Smooth muscle cell (in vitro differentiated cells): Measurements from ENCODE around the gene PFKFB2. TPM values are rescaled to one million over a fixed set of nuclear protein-coding genes. Genes with fewer than 3 reads are reported as not detected.

ENCODE experiments used
- DNase-seq: peaks from one replicate; lab custom pipeline; 2025; ENCODE audit not compliant: unreplicated experiment; lab: John Stamatoyannopoulos, UW
- H2AFZ ChIP-seq: fragments of 200-600 bp; sonication (generic); 2 replicates; pipeline ENCODE4 v1.6.0; 2016; ENCODE audit warnings: antibody characterized with exemption, low read depth, mild to moderate bottlenecking
- H3F3A ChIP-seq: fragments of 200-600 bp; sonication (generic); 2 replicates; pipeline ENCODE4 v1.6.0; 2017; ENCODE audit warnings: antibody characterized with exemption, low read depth
- H3K27ac ChIP-seq: fragments of 200-600 bp; sonication (generic); 2 replicates; pipeline ENCODE4 v1.5.1; 2016; ENCODE audit warnings: low read depth, mild to moderate bottlenecking
- H3K27me3 ChIP-seq: fragments of 200-600 bp; sonication (generic); 2 replicates; pipeline ENCODE4 v1.6.1; 2016; ENCODE audit warnings: low read depth, mild to moderate bottlenecking
- H3K36me3 ChIP-seq: fragments of 200-600 bp; sonication (generic); 2 replicates; pipeline ENCODE4 v1.5.1; 2016; ENCODE audit warnings: low read depth
- H3K4me1 ChIP-seq: fragments of 200-600 bp; sonication (generic); 2 replicates; pipeline ENCODE4 v1.5.1; 2016; ENCODE audit warnings: low read depth
- H3K4me2 ChIP-seq: fragments of 200-600 bp; sonication (generic); 2 replicates; pipeline ENCODE4 v1.6.0; 2016; ENCODE audit warnings: mild to moderate bottlenecking
- H3K4me3 ChIP-seq: fragments of 200-600 bp; sonication (generic); 2 replicates; pipeline ENCODE4 v1.5.1; 2016; ENCODE audit warnings: mild to moderate bottlenecking
- H3K79me2 ChIP-seq: fragments of 200-600 bp; sonication (generic); 2 replicates; pipeline ENCODE4 v1.6.0; 2016; ENCODE audit warnings: low read depth, mild to moderate bottlenecking
- H3K9ac ChIP-seq: fragments of 200-600 bp; sonication (generic); 2 replicates; pipeline ENCODE4 v1.6.0; 2016; ENCODE audit warnings: low read depth
- H3K9me3 ChIP-seq: fragments of 200-600 bp; sonication (generic); replicated peaks from 2 replicates; pipeline ENCODE4 v1.5.1; 2016; ENCODE audit warnings: low read depth
- H4K20me1 ChIP-seq: fragments of 200-600 bp; sonication (generic); 2 replicates; pipeline ENCODE4 v1.6.0; 2016; ENCODE audit warnings: low read depth
- CTCF ChIP-seq: fragments of 200-600 bp; sonication (generic); IDR thresholded peaks from 2 replicates; pipeline ENCODE4 v1.5.1; 2017; ENCODE audit warnings: borderline replicate concordance, mild to moderate bottlenecking, antibody characterized with exemption; ENCODE audit not compliant: insufficient read depth, poor library complexity, severe bottlenecking
- WGBS: methylation state at CpG from one replicate; pipeline ENCODE4 v1.1.7; 2016; ENCODE audit warnings: low lambda C conversion rate; 5-methylcytosine and 5-hydroxymethylcytosine counted together
- polyA plus RNA-seq: library from polyadenylated mRNA; unstranded; fragments of >200 nt; fragmentation: Nextera tagmentation; extraction: Ambion mirVana; gene quantifications from 2 replicates; pipeline ENCODE4 v1.2.1, GENCODE V29; 2016
- total RNA-seq: library from RNA; depleted of rRNA; stranded (reverse); fragments of >200 nt; gene quantifications from 2 replicates; pipeline ENCODE4 v1.2.3, GENCODE V29; 2014

The PFKFB2 gene
- total and polyA plus RNA-seq, 2 experiments from 2014 or later = 5.0 to 9.8 TPM

- no peaks in the 10 kb centered on the region for H3K36me3 ChIP-seq
- peaks cover 42% of the 10 kb centered on the region for H3K4me1 ChIP-seq
- peak overlapping the region; percentile 8 for H3K4me3 ChIP-seq
- H2AFZ ChIP-seq = no peak overlapping the region
- no peak for DNase-seq
- peaks cover 50% of the 10 kb centered on the region for H4K20me1 ChIP-seq
- peak overlapping the region; percentile 2 for H3K9ac ChIP-seq
- peaks cover 11% of the 10 kb centered on the region for H3F3A ChIP-seq
- no peaks in the 10 kb centered on the region for H3K27me3 ChIP-seq
- H3K27ac ChIP-seq = no peak overlapping the region
- WGBS = 97% methylated on average over 1 of the region's 1 CpG
- peaks cover 54% of the 10 kb centered on the region for H3K79me2 ChIP-seq
- H3K4me2 ChIP-seq = peak overlapping the region; percentile 69
- H3K9me3 ChIP-seq = no peaks in the 10 kb centered on the region
- no peak for TF ChIP-seq CTCF
These were observed 5.6 kb upstream of the PFKFB2 start for GRCh38 chr1:207047505-207047904.

GRCh38 chr1:207048041-207048440 is 5.0 kb upstream of the PFKFB2 start:
- no peak overlapping the region for H3K9ac ChIP-seq
- peak overlapping the region; percentile 69 for H3K4me2 ChIP-seq
- no peaks in the 10 kb centered on the region for H3K36me3 ChIP-seq
- peaks cover 50% of the 10 kb centered on the region for H4K20me1 ChIP-seq
- DNase-seq = no peak
- peak overlapping the region; percentile 10 for H3K4me3 ChIP-seq
- no peaks in the 10 kb centered on the region for H3K9me3 ChIP-seq
- H3K79me2 ChIP-seq = peaks cover 54% of the 10 kb centered on the region
- no peak overlapping the region for H3K27ac ChIP-seq
- TF ChIP-seq CTCF = no peak
- 56% methylated on average over 6 of the region's 6 CpGs for WGBS
- peaks cover 10% of the 10 kb centered on the region for H3F3A ChIP-seq
- H3K4me1 ChIP-seq = peaks cover 42% of the 10 kb centered on the region
- no peaks in the 10 kb centered on the region for H3K27me3 ChIP-seq
- H2AFZ ChIP-seq = no peak overlapping the region

- peak overlapping the region; percentile 97 for H3K27ac ChIP-seq
These were observed 4.0 kb upstream of the PFKFB2 start for GRCh38 chr1:207049054-207049453.

More at GRCh38 chr1:207049054-207049453, 4.0 kb upstream of the PFKFB2 start:
- H3K36me3 ChIP-seq = no peaks in the 10 kb centered on the region
- H3F3A ChIP-seq = peaks cover 5% of the 10 kb centered on the region
- peaks cover 50% of the 10 kb centered on the region for H4K20me1 ChIP-seq
- no peak for TF ChIP-seq CTCF
- no peak overlapping the region for H2AFZ ChIP-seq
- H3K79me2 ChIP-seq = peaks cover 54% of the 10 kb centered on the region
- H3K27me3 ChIP-seq = no peaks in the 10 kb centered on the region
- peaks cover 42% of the 10 kb centered on the region for H3K4me1 ChIP-seq
- H3K4me3 ChIP-seq = peak overlapping the region; percentile 77
- DNase-seq = no peak
- no peaks in the 10 kb centered on the region for H3K9me3 ChIP-seq
- peak overlapping the region; percentile 91 for H3K4me2 ChIP-seq
- H3K9ac ChIP-seq = peak overlapping the region; percentile 96
- 94% methylated on average over 4 of the region's 4 CpGs for WGBS
